NCI-H2029 (cell line): ENCODE results near the gene NDUFA13.
A peak's percentile ranks its signal among the peaks of the same experiment; 100 is the strongest.
"Not testable (repeated sequence)": the region's sequence is repeated elsewhere in the genome, so short reads cannot be mapped to it uniquely, and the experiment has no call there.

Experiments
- DNase-seq: peaks from one replicate; lab custom pipeline; 2025; lab: John Stamatoyannopoulos, UW

The NDUFA13 gene

DNA sequence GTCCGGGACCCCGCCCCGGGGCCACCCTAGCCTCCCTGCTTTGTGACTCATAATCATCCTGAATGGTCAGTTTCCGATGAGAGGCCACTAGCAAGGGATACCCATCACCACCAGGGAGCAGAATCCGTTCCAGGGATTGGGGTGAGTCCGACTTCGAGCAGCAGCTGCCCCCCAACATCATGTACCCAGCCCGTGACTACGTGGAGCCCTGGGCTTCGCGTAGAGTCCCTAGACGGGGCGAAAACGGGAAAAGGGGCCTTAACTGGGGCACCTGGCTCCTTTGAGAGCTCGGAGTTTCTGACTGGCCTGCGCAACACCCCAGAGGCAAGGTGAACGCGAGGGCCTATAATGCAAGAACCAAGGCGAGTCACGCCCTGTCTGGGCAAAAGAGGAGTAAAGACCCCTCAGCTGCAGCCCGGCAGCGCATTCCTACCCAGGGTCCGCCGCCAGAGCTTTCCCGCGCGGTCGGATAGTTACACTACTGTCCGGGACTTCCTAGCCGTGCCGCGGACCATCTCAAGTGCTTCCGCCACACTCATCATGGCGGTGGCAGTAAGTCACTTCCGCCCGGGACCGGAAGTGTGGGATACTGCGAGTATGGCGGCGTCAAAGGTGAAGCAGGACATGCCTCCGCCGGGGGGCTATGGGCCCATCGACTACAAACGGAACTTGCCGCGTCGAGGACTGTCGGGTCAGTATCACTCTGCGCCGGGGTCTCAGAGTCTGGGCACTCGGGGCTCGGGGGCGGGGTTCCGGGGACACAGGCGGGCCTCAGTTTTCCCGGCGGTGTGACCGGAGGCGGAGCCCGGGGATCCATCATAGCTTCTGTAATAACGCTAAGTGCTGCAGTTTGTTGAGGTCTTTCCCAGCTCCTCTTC lies at the start of gene NDUFA13:
TSS of gene NDUFA13 (plus strand) at position 584 of the 878 bp plus-strand sequence. CDS start at position 598, 14 bp downstream.
- DNase-seq = peak; percentile 84

DNA sequence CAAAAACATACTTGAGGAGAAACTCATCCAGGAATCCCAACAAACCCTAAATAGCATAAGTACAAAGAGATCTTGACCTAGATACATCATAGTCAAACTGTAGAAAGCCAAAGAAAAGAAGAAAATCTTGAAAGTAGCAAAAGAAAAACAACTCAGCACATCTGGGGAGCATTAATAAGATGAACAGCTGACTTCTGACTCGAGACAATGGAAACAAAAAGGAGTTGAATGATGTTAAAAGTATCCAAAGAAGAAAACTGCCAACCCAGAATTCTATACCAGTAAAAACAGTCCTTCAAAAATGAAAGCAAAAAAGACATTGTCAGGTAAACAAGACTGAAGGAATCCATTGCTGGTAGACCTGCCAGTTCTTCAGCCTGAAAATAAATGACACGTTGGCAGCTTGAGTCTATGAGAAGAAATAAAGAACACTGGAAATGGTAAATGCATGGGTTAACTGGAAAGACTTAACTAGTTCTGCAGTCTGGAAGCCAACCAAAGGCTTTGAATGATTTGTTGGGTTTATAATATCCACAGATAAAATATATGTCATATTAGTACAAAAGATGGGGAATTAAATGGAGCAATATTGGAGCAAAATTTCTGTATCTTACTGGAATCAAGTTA lies 47.5 kb upstream of the NDUFA13 start:
- DNase-seq = no peak

DNA sequence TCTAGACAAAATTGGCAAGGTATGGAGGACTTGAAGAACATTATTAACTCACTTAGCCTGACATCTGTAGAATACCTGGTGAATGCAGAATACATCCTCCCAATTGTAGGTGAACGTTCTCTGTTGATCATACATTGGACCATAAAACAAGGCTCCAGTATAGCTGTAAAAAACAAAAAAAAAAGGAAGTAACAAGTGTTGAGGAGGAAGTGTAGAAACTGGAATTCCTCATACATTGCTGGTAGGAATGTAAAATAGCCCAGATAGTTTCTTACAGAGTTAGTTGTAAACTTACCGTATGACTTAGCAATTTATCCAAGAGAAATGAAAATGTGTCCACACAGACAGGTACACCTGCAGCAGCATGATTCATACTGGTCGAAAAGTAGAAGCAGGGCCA lies 45.4 kb upstream of the NDUFA13 start:
- DNase-seq = no peak

DNA sequence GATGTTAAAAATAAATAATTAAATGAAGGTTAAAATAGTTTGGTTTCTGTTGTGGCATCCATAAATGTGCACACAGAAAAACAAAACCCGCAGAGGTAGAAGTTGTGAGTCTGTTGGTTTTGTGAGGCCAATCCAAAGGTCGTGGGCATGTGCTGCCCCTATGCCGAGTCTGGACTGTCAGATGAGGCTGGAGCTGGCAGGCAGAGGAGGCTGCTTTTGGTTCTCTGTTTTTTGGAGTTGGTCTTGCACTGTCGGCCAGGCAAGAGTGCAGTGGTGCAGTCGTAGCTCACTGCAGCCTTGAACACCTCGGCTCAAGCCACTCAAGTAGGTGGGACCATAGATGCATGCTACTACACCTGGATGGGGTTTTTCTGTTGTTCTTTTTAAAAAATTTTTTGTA lies 44.3 kb upstream of the NDUFA13 start:
- no peak for DNase-seq

DNA sequence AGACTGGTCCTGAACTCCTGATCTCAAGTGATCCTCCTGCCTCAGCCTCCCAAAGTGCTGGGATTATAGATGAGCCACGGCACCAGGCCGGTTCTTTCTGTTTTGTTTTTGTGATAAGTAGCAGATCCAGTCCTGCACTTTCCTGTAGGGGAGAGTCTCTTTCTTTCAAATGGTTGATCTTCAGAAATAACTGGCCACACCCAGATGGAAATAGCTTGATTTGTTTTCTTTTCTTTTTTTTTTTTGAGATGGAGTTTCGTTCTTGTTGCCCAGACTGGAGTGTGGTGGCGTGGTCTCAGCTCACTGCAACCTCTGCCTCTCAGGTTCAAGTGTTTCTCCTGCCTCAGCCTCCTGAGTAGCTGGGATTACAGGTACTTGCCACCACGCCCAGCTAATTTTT lies 43.9 kb upstream of the NDUFA13 start:
- DNase-seq = not testable (repeated sequence)

DNA sequence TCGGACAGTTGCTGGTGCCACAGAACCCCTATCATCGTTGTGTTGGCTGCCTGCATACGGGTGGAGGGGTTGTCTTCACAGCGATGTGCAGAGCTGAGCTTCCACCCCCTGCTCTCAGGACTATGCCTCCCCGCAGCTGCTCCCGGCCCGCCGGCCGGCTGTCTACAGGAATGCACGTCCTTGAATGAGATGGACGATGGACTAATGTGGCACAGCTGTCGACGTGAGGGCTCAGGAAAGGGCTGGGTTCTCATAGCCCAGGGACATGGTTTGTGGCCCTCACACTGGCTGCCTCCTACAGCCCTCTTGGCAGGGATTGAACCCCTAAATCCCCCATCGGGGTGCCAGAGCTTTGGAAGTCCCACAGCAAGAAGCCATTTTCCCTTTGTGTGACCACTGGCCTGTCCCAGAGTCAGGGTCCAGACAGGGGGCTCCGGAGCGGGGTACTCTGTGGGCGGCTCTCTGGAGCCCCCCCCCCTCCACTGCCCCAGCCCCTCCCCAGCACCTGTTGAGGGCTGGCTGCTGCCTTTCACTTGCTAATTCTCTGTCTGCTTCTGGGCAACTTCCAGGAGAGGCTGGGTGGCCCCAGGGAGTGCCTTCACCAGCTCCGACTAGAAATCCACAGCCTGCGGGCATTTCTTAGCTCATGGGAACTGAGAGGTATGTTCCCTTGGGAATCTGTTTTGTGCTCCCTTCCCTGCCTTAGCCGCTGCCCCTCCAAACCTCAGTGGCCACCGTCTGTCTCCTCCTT lies 40.8 kb upstream of the NDUFA13 start:
- DNase-seq = no peak

DNA sequence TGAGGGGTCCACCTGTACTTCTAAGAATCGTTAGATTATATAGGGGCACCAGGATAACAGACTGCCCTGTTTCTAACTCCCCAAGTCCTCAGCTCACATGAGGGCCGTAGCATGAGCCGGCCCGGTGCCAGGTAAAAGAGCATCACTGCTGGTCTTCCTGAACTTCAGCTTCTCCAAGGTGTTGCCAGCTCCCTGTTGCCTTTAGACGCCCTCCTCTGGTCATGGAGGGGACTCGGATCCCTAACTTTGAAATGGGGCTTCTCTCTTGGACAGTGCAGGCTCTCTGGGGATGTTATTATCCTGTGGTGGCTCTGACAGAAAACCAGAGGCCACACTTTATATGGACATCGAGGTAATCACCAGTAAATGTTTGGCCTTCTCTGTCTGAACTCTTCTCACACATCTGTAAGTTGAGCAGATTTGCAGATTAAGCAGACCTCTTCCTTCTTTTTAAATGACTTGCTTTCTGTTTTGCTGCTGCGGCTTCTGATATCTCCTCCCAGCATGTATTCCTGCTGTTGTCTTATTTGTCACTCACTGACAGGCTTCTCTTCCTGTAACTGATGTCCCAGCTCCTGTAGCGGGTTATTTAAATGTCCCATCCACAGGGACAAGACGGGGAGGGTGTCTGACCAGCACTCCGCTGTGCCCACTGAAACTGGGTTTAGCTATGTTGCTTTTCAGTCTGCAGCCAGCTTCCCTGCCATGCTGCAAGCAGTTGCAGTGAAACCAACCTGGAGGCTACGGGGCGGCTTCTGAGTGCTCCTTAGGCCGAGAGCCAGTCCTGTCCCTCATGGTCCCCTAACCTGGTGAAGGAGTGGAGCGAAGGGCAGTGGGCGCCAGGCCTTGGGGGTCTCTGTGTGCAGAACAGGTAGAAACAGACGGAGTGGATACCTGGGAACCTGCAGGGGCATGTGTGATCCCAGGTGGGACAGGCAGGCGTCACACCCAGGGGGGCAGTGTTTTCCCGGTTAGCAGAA lies 39.9 kb upstream of the NDUFA13 start:
- no peak for DNase-seq

DNA sequence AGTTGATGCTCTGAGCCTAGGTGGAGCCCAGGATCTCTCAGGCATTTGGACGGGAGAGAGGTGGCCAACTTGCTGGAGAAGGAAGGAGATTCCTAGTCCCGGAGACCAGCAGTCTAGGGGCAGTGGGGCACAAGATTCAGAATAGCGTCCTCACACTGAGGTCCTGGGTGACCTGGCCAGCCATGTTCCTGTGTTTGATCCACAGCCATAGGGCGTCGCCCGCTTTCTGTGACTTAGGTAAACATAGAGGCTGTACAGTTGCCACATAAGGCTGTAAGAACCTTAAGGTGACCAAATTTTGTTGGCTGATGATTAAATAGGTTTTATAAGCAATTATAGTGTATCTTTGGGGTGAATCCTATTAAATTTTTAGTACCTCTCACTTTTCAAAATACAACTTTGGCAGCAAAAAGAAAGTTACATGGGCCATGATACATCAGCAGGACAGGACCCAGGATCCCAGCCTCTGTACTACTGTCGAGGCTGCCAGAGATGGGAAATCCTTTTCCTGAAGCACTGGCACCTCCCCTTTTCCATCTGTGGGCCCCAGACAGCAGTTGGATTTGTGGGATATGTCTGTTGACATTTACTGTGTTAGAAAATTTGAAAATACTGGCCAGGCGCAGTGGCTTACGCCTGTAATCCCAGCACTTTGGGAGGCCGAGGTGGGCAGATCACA lies 38.2 kb upstream of the NDUFA13 start:
- no peak for DNase-seq

DNA sequence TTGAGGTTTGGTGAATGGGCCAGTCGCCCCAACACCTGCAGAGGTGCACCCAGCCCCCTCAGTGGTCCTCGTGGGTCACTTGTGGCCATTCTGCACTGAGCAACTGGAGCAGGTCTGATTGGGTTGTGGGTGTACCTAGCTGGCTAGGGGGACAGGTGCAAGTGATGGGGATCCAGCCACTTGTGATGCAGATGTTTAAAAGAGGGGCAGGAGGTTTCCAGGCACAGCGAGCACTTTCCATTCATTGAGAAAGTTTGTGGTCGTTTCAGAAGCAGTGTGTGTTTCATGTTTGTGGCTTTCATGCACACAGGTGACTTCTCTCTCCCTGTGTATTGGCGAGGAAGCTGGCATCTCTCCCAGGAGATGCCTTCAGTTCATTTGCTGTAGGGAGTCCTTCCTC lies 35.3 kb upstream of the NDUFA13 start:
- DNase-seq = no peak

DNA sequence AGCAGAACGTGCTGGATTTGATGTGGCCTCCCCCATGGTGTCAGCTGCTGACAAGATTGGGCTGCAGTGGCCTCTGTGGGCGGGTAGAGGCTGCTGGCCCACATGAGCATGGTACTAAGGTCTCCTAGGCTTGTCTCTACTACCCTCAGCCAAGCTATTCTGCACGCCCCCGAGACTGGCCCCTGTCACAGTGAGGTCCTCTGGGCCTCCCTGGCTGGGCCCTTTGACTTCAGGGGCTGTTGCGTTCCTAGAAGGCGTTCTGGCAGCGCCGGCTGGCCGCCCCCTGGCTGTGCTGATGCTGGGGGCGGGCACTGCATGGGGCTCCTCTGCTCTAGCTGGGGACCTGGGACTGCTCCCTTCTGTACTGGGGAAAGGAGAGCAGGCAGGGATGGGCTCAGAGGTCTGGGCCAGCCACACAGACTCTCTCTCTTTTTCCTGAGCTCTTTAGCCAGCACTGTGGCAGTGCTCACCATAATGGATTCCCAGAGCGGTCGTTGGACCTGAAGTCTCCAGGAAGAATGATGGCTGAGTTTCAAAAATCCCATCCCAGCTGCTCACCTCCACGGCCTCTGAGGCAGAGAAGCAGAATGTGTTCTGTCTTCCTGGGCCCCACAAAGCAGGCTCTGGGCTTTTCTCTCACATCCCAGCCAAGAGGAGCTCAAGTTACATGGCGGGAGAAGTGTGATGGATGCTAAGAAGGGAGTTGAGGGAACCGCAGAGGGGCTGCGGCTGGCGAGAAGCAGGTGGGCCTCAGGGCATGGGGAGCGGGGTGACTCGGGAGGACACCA lies 33.0 kb upstream of the NDUFA13 start:
- DNase-seq = no peak

DNA sequence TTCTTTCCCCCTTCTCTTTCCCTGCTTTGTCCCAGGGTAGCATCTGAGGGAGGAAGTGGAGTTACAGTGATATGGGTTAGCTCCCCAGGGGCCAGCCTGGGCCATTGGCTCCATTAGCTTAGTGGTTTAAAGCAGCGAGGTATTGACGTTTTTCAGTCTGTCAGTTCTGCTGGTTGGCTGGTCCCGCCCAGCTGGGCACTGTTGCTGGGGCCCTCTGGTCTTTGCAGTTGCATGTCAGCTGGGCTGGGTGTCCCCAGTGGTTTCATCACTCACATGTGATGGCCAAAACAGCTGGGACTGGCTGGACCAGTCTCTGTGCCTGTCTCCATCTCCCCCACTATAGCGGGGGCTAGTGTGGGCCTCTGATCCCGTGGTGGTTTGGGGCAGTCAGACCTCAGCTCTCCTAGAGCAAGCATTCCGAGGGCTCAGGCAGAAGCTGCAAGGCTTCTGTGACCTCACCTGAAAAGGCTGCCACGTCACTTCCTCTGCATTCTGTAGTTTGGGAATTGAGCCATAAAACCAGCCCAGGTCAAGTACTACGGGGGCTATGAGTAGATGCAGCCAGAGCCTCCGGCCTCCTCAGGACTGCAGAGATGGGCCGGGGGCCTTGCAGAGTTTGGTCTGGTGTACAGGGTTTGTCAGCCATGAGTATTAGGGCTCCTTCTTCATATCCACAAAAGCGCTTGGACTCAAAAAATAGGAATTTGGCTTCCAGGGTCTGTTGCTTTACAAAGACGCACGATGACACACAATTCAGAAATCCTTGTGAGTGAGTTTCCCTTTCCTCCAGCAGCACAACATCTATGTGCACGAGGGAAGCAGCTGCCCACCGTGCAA lies 30.6 kb upstream of the NDUFA13 start:
- no peak for DNase-seq

DNA sequence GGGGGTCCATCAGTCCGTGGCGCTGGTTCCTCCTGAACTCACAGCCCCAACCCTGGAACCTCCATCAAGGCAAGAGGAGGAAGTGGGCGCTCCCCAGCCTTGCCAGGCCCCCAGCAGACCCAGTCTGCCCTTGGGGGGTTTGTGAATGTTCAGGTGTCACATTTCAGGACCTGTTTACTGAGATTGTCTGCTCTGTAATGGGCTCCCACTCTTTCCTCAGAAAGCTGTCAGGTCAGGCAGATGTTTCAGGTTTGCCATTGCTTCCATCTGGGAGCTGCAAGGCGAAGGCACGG lies 30.1 kb upstream of the NDUFA13 start:
- DNase-seq = no peak

DNA sequence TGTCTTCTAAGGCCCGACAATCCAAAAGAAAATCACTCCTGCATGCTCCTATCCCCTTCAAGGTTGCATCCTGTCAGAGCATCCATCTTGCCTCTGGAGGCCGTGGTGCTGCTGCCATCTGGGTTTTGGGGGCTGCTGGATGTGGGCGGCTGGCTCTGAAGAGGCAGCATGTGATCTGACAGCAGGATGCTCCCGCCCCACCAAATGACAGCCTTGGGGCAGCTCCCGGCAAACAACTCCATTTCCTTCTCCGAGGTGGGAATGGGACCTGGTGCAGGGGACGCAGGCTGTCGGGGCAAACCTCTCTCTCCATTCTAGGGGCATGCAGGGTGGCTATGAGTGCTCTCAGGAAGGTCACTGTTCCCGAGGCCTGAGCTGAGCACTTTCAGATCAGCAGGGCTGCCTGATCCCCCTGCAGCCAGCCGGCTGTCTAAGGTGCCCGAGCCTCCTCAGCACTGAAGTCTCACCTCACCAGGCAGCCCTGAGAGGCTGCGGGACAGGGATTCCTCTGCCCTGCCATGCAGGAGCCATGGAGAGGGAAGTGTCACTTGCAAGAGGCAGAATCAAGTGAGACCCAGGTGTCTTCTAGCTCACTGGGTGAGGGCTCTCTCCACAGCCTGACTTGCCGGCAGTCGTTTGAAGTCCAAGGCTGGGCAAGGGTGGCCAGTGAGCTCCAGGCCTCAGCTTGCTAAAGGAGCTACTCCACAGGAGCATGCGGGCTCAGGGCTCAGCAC lies 29.5 kb upstream of the NDUFA13 start:
- no peak for DNase-seq

DNA sequence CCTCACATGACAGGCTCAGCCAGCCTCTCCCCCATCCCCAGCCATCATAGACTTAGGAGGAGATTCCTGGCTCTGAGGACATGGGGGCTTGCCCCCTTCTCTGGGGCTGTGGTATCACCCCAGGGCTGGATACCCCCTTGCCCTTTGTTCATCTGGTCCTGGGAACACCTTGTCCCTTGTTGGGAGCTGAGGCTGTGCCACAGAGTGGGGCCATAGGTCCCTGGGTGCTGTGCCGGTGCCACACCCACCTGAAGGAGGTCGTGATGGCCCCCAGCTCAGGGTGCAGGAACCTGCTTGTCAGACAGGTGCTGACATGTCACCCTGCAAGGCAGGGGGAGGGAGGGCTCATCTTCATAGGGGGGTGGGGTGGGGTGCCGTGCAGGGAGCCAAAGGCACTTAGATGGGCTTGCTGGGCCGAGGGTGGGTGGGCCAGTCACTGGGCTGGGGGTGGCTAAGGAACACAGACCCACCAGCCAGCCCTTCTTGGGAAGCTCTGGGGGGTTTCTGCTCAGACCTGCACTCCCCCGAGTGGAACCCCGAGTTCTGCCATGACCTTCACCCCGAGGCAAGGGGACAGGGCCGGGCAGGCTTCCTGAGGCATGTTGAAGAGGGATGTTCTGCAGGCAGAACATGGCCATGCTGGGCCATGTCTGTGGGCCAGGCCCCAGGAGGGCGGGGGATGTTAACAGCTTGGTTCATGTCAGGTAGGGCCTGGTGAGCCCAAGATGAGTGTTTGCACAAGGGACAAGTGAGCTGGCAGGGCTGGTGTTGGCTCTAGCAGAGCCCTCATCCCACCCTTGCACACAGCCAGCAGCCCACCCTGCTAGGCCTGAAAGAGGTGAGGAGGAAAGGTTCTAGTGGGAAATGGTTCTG lies 28.7 kb upstream of the NDUFA13 start:
- peak; percentile 43 for DNase-seq

DNA sequence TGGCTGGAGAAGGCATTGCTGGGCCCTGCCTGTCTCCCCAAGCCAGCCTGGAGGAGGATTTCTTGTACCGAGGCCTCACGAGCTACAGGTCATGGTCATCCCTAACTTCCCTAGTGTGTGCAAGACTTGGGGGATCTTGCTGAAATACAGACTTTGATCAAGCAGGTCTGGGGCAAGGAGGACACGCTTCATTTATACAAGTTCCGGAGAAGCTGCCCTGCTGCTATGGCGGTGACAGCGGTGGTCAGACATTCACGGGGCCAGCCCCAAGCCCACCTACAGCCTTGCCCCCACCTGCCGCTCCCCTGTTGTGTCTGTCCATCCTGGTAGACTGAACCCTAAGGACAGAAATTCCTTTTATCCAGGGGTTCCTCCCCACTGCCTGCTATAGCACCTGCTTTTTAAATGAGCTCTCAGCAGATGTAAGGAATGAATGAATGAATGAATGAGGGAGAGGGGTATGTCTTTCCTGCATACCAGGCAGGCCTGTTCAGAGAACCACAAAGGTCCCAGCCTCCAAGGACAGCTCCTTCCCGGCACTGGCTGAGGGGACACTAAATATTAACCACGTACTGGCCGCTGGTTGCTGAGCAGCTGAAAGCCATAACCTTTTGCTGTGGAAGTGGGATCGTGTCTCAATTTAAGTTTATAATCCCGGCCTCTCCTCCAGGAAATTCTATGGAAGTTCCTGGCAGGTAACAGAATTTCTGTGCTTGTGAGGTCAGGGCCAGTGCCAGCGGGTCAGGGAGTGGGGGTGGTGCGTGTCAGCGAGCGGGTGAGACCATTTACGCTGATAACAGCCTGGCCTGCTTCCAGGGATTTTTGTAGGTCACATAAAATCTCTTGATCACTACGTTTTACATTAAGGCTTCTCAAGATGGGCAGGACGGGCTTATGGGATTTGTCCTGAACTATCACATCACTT lies 27.8 kb upstream of the NDUFA13 start:
- DNase-seq = no peak

DNA sequence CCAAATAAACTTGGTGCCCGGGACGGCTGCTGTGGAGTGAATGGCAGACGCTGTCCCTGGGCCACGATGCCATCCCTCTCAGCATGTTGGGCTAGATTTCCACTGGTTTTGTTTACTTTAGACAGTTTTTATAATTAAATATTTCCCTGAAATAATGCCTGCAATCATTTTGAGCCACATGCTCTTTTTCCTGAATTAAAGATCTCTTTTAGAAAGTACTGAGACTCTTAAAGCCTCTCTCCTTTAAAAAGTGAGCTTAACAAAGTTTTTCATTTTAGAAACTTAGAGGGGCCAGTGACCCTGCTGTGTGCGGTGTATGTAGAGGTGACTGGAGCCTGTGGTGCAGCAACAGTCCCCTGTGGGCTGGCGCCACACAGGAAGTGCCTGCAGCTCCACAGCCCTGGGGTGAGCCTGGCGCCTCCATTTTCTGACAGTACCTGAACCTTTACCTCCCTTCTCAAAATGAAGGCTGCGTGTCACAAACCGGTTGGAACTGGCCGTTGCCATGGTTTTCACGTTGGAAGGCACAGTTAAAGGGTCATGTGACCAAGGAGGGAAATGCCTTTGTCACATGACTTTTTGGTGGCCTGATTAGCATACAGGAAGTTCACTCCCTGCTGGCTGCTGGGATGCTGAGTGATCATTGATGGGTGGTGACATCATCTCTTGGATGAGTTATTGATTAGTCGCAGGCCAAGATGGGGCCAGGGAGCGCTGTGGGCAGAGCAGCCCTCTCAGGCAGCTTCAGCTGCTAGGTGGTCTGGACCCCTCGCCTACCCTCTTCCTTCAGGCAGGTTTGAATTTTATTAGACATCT lies 26.9 kb upstream of the NDUFA13 start:
- peak; percentile 97 for DNase-seq
